ENCODE results near the gene ALMS1.
"Not testable (repeated sequence)": the region's sequence is repeated elsewhere in the genome, so short reads cannot be mapped to it uniquely, and the experiment has no call there.

The ALMS1 gene

GRCh38 chr2:73510470-73510869, 124.8 kb downstream of the ALMS1 start:
- H3K4me1 Mint-ChIP-seq (ENCODE audit: low read depth); H3K4me3 Mint-ChIP-seq; H3K27ac Mint-ChIP-seq; H3K27me3 Mint-ChIP-seq: not testable (repeated sequence)
- Mint-ChIP-seq H3K9me3 (ENCODE audit: low read depth) (peaks cover 21% of the 10 kb centered on the region), H3K36me3 (peaks cover 54% of the 10 kb centered on the region)

GRCh38 chr2:73516033-73516432, 130.4 kb downstream of the ALMS1 start:
- Mint-ChIP-seq H3K4me3 (no peak overlapping the region), H3K9me3 (ENCODE audit: low read depth) (peaks cover 13% of the 10 kb centered on the region), H3K36me3 (peaks cover 47% of the 10 kb centered on the region), H3K27me3 (no peaks in the 10 kb centered on the region), H3K27ac (no peak overlapping the region), H3K4me1 (ENCODE audit: low read depth) (no peaks in the 10 kb centered on the region)

DNA sequence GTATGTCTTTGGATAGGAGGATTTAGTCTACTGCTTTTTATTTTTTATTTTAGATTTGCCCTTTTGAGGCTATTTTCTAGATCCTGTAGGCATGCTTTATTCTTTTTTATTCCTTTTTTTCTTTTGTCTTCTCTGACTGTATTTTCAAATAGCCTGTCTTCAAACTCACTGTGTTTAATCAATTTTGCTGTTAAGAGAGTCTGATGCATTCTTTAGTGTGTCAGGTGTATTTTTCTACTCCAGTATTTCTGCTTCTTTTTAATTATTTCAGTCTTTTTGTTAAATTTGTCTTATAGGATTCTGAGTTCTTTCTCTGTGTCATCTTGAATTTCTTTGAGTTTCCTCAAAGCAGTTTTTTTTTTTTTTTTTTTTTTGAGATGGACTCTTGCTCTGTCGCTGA, 143.1 kb downstream of the ALMS1 start:
- Mint-ChIP-seq H3K9me3 (ENCODE audit: low read depth) (peaks cover 40% of the 10 kb centered on the region), H3K36me3 (peaks cover 64% of the 10 kb centered on the region)

DNA sequence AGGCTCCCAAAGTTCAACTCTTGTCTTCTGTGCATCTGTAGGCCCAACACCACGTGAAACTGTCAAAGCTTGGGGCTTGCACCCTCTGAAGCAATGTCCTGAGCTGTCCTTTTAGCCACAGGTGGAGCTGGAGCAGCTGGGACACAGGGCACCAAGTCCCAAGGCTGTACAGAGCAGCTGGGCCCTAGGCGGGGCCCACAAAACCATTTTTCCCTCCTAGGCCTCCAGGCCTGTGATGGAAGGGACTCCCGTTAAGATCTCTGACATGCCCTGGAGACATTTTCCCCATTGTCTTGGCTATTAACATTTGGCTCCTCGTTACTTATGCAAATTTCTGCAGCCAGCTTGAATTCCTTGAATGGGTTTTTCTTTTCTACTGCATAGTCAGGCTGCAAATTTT, 145.1 kb downstream of the ALMS1 start:
- peaks cover 29% of the 10 kb centered on the region for H3K9me3 Mint-ChIP-seq (ENCODE audit: low read depth)
- not testable (repeated sequence) for H3K4me1 Mint-ChIP-seq (ENCODE audit: low read depth); H3K27me3 Mint-ChIP-seq; H3K27ac Mint-ChIP-seq; H3K4me3 Mint-ChIP-seq
- peaks cover 64% of the 10 kb centered on the region for H3K36me3 Mint-ChIP-seq

More for the DNA sequence above, 143.1 kb downstream of the ALMS1 start:
- Mint-ChIP-seq H3K27ac (no peak overlapping the region), H3K4me1 (ENCODE audit: low read depth) (no peaks in the 10 kb centered on the region), H3K4me3 (no peak overlapping the region), H3K27me3 (no peaks in the 10 kb centered on the region)

DNA sequence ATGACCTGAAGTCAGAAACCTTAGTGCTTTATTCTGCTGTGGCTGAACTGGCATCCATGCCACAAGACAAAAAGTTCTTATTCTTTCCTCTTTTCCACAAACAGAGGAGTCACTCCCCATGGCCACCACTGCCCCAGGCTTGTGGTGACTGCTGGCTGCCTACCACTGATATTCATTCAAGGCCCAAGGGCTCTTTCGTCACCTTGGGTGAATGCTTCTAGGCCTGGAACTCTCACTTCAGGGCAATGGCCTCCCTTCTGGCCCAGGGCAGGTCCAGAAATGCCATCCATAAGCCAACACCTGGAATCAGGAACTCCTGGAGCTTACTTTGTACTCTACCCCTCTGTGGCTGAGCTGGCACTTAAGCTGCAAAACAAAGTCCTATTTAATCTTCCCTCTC, 146.7 kb downstream of the ALMS1 start:
- peaks cover 65% of the 10 kb centered on the region for H3K36me3 Mint-ChIP-seq

DNA sequence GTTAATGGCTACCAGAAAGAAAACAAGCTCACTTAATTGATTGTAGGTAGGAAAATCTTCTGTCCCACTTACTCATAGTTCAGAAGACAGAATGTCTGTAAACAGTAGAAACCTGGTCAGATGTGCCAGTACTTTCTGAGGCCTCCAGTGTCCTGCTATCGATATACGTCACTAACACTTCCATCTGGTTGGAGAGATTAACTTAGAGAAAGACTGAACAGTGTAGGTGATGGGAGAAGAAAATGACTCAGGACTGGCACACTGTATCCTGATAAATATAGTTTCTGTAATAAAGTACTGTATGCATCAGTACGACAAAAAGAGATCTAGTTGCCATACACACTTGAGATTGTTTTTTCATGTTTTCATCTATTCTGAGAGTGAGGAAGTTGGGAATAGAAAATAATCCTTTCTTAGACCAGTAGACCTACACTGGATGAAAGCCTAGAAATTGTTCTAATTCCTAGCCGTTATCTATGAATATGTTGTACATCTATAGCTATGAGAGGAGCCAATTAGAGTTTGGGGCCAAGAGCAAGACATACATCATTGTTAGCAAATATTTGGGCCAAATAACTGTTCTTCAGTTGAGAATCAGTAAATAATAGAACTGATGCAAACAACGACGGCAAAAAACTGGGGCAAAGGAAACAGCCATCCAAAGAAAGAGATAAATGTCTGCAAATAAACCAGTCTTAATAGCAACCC, 150.7 kb downstream of the ALMS1 start:
- H3K27ac Mint-ChIP-seq, result no peak overlapping the region
- H3K4me1 Mint-ChIP-seq (ENCODE audit: low read depth), result no peaks in the 10 kb centered on the region
- H3K9me3 Mint-ChIP-seq (ENCODE audit: low read depth), result peaks cover 10% of the 10 kb centered on the region
- no peak overlapping the region for H3K4me3 Mint-ChIP-seq
- no peaks in the 10 kb centered on the region for H3K27me3 Mint-ChIP-seq
- peaks cover 61% of the 10 kb centered on the region for H3K36me3 Mint-ChIP-seq

More for the DNA sequence above, 146.7 kb downstream of the ALMS1 start:
- Mint-ChIP-seq H3K27ac (no peak overlapping the region), H3K27me3 (no peaks in the 10 kb centered on the region), H3K9me3 (ENCODE audit: low read depth) (peaks cover 24% of the 10 kb centered on the region), H3K4me1 (ENCODE audit: low read depth) (no peaks in the 10 kb centered on the region), H3K4me3 (no peak overlapping the region)

DNA sequence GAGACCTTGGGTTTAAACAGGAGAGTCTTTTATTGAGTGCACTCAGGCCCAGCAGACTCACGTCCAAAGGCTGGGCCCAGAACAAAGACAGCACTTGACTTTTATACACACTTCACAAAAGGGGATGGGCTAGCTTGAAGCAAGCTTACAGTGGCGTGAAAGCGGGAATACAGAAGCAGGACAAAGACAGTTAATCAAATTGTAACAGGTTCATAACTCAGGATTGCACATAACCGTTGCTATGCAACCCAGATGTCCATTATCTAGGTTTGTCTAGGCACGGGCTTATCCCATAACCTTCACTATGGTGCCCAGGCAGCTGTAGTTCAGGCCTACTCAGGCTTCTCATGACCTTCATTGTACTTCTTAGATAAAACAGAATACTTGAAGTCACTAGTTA, 175.2 kb downstream of the ALMS1 start:
- H3K27me3 Mint-ChIP-seq; H3K4me1 Mint-ChIP-seq (ENCODE audit: low read depth); H3K9me3 Mint-ChIP-seq (ENCODE audit: low read depth); H3K27ac Mint-ChIP-seq; H3K4me3 Mint-ChIP-seq: not testable (repeated sequence)
- peaks cover 23% of the 10 kb centered on the region for H3K36me3 Mint-ChIP-seq

DNA sequence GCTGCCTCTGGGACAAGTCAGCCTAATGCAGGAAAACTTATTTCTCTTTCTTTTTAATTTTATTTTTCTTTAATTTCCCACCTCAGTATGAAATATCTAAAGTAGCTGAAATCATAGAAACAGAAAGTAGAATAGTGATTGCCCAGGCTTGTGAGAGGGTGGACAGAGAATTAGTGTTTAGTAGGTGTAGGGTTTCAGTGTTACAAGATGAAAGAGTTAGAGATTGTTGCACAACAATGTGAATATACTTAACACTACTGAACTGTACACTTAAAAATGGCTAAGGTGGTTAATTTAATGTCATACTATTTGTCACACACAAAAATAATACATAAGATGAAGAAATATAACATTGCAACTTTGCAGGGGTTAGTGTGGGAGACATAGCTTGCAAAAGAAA, 175.8 kb downstream of the ALMS1 start:
- Mint-ChIP-seq H3K36me3 (peaks cover 23% of the 10 kb centered on the region), H3K27ac (no peak overlapping the region), H3K9me3 (ENCODE audit: low read depth) (no peaks in the 10 kb centered on the region), H3K4me3 (no peak overlapping the region), H3K4me1 (ENCODE audit: low read depth) (no peaks in the 10 kb centered on the region), H3K27me3 (no peaks in the 10 kb centered on the region)

DNA sequence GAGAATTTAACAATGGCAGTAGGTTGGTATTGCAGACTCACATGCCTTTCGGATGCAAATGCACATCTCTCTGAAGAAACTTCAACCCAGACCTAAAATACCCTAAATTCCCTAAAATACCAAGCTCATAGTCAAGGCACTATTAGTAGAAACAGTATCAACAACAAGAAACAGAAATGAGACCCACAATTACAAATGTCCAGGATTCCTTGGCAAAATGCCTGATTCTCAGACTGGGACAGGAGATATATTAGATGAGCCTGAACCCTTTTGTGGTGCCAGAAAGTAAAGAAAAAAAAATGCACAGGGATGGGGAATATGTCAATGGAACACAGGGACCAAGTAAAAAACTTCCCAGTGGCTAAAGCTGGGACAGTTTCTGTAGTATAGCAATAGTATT, 179.3 kb downstream of the ALMS1 start:
- no peaks in the 10 kb centered on the region for H3K27me3 Mint-ChIP-seq
- H3K36me3 Mint-ChIP-seq, result peaks cover 12% of the 10 kb centered on the region
- H3K4me1 Mint-ChIP-seq (ENCODE audit: low read depth), result no peaks in the 10 kb centered on the region
- H3K4me3 Mint-ChIP-seq, result no peak overlapping the region
- H3K9me3 Mint-ChIP-seq (ENCODE audit: low read depth), result no peaks in the 10 kb centered on the region
- H3K27ac Mint-ChIP-seq, result no peak overlapping the region

GRCh38 chr2:73566288-73566878, 180.7 kb downstream of the ALMS1 start:
- no peaks in the 10 kb centered on the region for H3K27me3 Mint-ChIP-seq
- H3K4me1 Mint-ChIP-seq (ENCODE audit: low read depth), result no peaks in the 10 kb centered on the region
- H3K4me3 Mint-ChIP-seq, result no peak overlapping the region
- no peak overlapping the region for H3K27ac Mint-ChIP-seq
- H3K9me3 Mint-ChIP-seq (ENCODE audit: low read depth), result no peaks in the 10 kb centered on the region
- peaks cover 13% of the 10 kb centered on the region for H3K36me3 Mint-ChIP-seq

DNA sequence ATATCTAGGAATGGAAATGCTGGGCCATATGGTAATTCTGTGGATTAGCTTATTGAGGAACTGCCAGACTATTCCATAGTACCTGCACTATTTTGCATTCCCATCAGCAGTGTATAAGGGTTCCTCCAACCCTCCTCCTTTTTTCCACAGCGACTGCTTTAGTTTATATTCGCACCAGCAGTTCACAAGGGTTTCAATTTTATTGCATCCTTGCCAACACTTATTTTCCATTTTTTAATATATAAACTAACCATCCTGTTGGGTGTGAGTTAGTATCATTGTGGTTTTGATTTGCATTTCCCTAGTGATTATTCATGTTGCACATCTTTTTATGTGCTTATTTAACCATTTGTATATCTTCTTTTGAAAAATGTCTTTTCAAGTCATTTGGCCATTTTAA, 189.6 kb downstream of the ALMS1 start:
- Mint-ChIP-seq H3K27ac (no peak overlapping the region), H3K4me3 (no peak overlapping the region), H3K27me3 (no peaks in the 10 kb centered on the region), H3K4me1 (ENCODE audit: low read depth) (peaks cover 3% of the 10 kb centered on the region), H3K36me3 (peaks cover 35% of the 10 kb centered on the region), H3K9me3 (ENCODE audit: low read depth) (peaks cover 8% of the 10 kb centered on the region)

GRCh38 chr2:73582364-73582763, 196.7 kb downstream of the ALMS1 start:
- peaks cover 22% of the 10 kb centered on the region for H3K9me3 Mint-ChIP-seq (ENCODE audit: low read depth)
- no peak overlapping the region for H3K27ac Mint-ChIP-seq
- H3K36me3 Mint-ChIP-seq, result peaks cover 52% of the 10 kb centered on the region
- peaks cover 9% of the 10 kb centered on the region for H3K4me1 Mint-ChIP-seq (ENCODE audit: low read depth)
- no peaks in the 10 kb centered on the region for H3K27me3 Mint-ChIP-seq
- H3K4me3 Mint-ChIP-seq, result no peak overlapping the region

DNA sequence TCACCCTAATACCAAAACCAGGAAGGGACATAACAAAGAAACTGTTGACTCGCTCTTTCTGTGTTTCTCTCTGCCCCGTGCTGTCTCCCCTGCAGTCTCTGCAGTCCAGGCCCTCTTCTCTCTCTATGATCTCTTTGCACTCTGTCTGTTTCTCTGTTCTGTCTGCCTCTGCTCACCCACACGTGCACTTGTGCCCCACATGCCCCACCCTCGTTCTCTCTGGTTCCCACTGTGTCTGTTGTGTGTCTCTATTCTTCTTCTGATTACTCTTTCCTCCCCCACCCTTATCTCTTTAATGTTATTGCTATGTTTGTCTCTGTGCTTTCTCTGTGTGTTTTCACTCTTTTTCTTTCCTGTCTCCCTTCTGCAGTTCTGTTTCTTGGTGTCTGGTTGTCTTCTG, 202.5 kb downstream of the ALMS1 start:
- Mint-ChIP-seq H3K27ac (no peak overlapping the region), H3K9me3 (ENCODE audit: low read depth) (peaks cover 6% of the 10 kb centered on the region), H3K4me1 (ENCODE audit: low read depth) (peaks cover 6% of the 10 kb centered on the region), H3K36me3 (peaks cover 20% of the 10 kb centered on the region), H3K27me3 (no peaks in the 10 kb centered on the region), H3K4me3 (no peak overlapping the region)

DNA sequence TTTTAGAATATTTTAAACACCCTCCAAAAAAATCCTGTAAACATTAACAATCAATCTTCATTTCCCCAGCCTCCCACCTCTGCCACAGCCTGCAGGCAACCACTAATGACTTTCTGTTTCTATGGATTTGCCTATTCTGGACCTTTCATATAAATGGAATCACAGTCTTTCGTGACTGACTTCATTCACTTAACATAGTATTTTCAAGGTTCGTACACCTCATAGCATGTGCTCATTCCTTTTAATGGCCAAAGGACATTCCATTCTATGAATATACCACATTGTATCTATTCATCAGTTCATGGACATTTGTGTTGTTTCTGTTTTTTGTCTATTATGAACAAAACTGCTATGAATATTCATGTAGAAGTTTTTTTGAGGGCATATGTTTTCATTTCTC, 208.0 kb downstream of the ALMS1 start:
- Mint-ChIP-seq H3K4me3 (no peak overlapping the region), H3K9me3 (ENCODE audit: low read depth) (no peaks in the 10 kb centered on the region), H3K27me3 (no peaks in the 10 kb centered on the region), H3K4me1 (ENCODE audit: low read depth) (no peaks in the 10 kb centered on the region), H3K36me3 (peaks cover 17% of the 10 kb centered on the region), H3K27ac (no peak overlapping the region)

DNA sequence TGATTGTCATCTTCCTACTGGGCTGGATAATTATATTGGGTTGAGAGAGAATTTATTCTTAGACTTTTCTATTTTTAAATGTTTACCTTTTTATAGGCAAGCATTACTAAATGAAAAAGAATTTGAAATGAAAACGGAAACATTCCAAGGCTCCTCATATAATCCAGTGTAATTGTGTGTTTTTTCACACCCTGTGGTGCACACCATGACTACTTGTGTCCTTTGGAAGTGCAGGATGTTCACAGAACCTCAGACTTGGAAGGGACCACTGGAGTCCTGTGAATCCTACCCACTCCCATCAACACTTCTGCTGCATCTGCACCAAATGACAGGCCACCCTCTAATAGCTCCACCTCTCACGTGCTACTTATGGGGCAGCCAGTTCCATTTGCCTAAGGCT, 208.6 kb downstream of the ALMS1 start:
- Mint-ChIP-seq H3K4me3 (no peak overlapping the region), H3K36me3 (peaks cover 22% of the 10 kb centered on the region), H3K27ac (no peak overlapping the region), H3K4me1 (ENCODE audit: low read depth) (no peaks in the 10 kb centered on the region), H3K9me3 (ENCODE audit: low read depth) (no peaks in the 10 kb centered on the region), H3K27me3 (no peaks in the 10 kb centered on the region)

GRCh38 chr2:73601780-73602179, 216.1 kb downstream of the ALMS1 start:
- H3K4me1 Mint-ChIP-seq (ENCODE audit: low read depth), result no peaks in the 10 kb centered on the region

More at GRCh38 chr2:73601780-73602179, 216.1 kb downstream of the ALMS1 start:
- Mint-ChIP-seq H3K9me3 (ENCODE audit: low read depth) (no peaks in the 10 kb centered on the region), H3K4me3 (no peak overlapping the region), H3K27me3 (no peaks in the 10 kb centered on the region), H3K27ac (no peak overlapping the region), H3K36me3 (peaks cover 28% of the 10 kb centered on the region)
